GM13976 (cell line): Measurements from ENCODE around the gene VPREB3.

Source experiments
- DNase-seq: peaks from one replicate; pipeline ENCODE4 v3.0.0; 2012; ENCODE audit warnings: low spot score
- in situ Hi-C: fragments of 300-500 bp; cut with MboI; formaldehyde crosslinking; loops from one replicate; pipeline ENCODE4 v1.12.0; 2022; ENCODE audit warnings: low sequenced_read_pairs, mixed read lengths, inconsistent platforms; ENCODE audit not compliant: unreplicated experiment
- TF ChIP-seq, protein P1 (sequence below): IDR thresholded peaks from 2 replicates; pipeline ENCODE4 v1.5.1; 2012; ENCODE audit warnings: borderline replicate concordance, mild to moderate bottlenecking; ENCODE audit not compliant: insufficient read depth; ENCODE audit errors: extremely low read depth, missing control alignments, control extremely low read depth

The VPREB3 gene

DNA sequence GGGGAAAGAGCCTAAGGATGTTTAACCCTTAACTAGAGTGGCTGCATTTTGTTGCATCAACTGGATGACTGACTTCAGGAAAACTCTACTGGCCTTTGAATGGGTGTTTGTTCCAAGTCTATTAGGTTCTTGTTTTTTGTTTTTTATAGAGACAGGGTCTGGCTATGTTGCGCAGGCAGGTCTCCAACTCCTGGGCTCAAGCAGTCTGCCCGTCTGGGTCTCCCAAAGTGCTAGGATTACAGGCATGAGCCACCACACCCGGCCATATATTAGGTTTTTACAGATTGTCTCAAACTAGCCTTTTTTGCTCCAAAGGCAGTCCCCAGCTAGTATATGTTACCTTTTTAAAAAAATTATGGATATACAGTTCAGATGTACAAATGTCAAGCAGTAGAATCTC lies 33.7 kb upstream of the VPREB3 start:
- TF ChIP-seq, protein P1, sequence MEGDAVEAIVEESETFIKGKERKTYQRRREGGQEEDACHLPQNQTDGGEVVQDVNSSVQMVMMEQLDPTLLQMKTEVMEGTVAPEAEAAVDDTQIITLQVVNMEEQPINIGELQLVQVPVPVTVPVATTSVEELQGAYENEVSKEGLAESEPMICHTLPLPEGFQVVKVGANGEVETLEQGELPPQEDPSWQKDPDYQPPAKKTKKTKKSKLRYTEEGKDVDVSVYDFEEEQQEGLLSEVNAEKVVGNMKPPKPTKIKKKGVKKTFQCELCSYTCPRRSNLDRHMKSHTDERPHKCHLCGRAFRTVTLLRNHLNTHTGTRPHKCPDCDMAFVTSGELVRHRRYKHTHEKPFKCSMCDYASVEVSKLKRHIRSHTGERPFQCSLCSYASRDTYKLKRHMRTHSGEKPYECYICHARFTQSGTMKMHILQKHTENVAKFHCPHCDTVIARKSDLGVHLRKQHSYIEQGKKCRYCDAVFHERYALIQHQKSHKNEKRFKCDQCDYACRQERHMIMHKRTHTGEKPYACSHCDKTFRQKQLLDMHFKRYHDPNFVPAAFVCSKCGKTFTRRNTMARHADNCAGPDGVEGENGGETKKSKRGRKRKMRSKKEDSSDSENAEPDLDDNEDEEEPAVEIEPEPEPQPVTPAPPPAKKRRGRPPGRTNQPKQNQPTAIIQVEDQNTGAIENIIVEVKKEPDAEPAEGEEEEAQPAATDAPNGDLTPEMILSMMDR, result no peak
- in situ Hi-C loops, result no loop called here

DNA sequence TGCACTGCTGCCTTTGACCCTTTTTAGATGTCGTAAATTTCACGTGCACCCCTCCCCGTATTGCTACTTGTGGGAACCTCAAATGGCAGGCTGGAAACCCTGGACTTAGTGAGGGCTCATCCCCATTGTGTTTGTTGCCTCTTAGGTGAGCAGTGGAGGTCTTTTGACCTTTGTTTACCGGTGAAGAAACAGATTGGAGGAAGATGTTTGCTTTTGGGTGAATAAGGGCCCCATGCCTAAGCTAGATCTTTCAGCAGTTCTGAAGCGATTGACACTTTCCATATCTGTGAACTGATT lies 33.3 kb upstream of the VPREB3 start:
- in situ Hi-C loops, result no loop called here
- no peak for DNase-seq
- TF ChIP-seq, protein P1, result no peak

More for the DNA sequence above, 33.7 kb upstream of the VPREB3 start:
- DNase-seq, result no peak

DNA sequence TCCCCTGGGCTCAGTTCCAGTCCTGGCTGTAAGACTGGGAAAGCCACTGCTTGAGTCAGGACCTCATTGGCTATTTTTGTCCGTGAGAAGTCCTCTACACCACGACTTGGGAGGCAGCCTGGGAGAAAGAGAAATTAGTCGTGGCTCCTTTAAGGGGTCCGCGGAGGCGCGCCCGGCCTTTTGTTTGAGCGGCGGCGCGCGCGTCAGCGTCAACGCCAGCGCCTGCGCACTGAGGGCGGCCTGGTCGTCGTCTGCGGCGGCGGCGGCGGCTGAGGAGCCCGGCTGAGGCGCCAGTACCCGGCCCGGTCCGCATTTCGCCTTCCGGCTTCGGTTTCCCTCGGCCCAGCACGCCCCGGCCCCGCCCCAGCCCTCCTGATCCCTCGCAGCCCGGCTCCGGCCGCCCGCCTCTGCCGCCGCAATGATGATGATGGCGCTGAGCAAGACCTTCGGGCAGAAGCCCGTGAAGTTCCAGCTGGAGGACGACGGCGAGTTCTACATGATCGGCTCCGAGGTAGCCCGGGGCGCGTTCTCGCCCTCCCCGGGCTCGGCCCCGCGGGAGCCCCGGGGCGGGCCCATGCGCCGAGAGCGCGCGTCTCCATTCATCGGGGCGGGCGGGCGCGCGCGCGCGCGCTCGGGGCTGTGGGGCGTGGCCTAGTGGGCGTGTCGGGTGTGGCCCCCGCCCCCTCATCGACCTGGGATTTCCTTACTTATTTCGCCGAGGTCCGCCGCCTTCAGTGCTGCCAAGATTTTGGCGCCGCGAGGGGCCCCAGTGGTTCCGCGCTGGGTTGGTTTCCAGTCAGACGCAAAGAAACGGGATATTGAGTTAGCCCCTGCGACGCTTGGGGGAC lies 32.8 kb upstream of the VPREB3 start, which contains the start of gene SMARCB1:
TSS of gene SMARCB1 (plus strand) at position 215 of the 848 bp plus-strand sequence. CDS start at position 419, 204 bp downstream.
- TF ChIP-seq, protein P1, result no peak
- in situ Hi-C loops, result no loop called here
- DNase-seq, result peak; percentile 97

DNA sequence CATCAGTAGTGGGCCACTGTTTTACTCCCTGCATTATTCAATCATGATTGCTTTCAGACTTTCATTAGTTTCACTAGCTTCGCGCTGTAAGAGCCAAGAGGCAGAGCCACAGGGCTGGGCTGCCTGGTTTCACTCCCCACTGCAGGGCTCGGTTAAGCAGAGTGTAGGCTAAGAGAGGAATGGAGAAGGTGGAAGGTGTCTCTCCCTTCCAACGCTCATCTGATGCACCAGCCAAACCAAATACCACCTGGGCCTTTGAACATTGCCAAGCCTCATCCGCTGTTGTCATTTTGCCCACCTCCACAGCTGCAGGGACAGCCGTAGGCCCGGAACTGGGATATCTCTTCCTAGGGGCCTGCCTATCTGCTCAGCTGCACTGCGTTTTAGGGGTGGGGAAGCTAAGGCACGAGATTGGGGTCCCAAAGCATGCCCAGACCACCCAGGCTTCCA lies 32.1 kb upstream of the VPREB3 start:
- TF ChIP-seq, protein P1, result no peak
- no peak for DNase-seq
- in situ Hi-C loops, result no loop called here

DNA sequence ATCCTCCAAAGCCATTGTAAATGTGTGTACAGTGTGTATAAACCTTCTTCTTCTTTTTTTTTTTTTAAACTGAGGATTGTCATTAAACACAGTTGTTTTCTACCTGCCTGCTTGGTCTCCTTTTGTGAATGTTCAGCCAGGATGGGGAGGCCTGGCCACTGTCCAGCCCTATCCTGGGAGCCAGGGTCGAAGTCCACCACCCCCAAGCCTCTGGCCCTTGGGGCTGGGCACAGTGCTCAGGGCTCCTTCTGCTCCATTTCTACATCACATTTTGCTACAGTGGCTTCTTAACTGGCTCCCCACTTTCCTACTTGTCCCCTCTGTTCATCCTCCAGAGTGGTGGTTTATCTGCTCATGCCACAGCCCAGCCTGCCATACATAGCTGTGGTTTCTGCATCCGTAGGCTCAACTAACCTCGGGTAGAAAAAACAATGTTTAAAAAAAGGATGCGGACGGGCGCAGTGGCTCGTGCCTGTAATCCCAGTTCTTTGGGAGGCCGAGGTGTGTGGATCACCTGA lies 30.0 kb upstream of the VPREB3 start:
- no peak for DNase-seq
- TF ChIP-seq, protein P1, result no peak
- in situ Hi-C loops, result no loop called here

DNA sequence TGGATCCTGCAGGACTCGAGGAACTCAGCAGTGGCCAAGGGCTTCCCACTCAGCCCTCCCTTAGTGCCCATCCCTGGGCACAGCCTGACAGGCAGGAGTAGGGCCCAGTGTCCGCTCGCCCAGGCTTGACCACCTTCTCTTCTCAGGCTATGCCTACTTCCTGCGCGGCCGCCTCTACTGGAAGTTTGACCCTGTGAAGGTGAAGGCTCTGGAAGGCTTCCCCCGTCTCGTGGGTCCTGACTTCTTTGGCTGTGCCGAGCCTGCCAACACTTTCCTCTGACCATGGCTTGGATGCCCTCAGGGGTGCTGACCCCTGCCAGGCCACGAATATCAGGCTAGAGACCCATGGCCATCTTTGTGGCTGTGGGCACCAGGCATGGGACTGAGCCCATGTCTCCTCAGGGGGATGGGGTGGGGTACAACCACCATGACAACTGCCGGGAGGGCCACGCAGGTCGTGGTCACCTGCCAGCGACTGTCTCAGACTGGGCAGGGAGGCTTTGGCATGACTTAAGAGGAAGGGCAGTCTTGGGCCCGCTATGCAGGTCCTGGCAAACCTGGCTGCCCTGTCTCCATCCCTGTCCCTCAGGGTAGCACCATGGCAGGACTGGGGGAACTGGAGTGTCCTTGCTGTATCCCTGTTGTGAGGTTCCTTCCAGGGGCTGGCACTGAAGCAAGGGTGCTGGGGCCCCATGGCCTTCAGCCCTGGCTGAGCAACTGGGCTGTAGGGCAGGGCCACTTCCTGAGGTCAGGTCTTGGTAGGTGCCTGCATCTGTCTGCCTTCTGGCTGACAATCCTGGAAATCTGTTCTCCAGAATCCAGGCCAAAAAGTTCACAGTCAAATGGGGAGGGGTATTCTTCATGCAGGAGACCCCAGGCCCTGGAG lies 29.3 kb upstream of the VPREB3 start:
- TF ChIP-seq, protein P1, result no peak
- in situ Hi-C loops, result no loop called here
- DNase-seq, result no peak
